Endothelial cell (in vitro differentiated cells): Measurements from ENCODE around the gene TCTN2. TPM values are rescaled to one million over a fixed set of nuclear protein-coding genes. Genes with fewer than 3 reads are reported as not detected.

ENCODE experiments used
- DNase-seq: peaks from one replicate; pipeline ENCODE4 v3.0.0; 2021; ENCODE audit warnings: low spot score
- H3K27ac Mint-ChIP-seq: one replicate; pipeline ENCODE4 v1.8.0; 2021; ENCODE audit warnings: mixed read lengths, inconsistent platforms; ENCODE audit not compliant: unreplicated experiment
- H3K27me3 Mint-ChIP-seq: one replicate; pipeline ENCODE4 v1.8.0; 2021; ENCODE audit warnings: mild to moderate bottlenecking, moderate library complexity, mixed read lengths, inconsistent platforms; ENCODE audit not compliant: unreplicated experiment
- H3K36me3 Mint-ChIP-seq: one replicate; pipeline ENCODE4 v1.8.0; 2021; ENCODE audit warnings: mild to moderate bottlenecking, low read depth, mixed read lengths, inconsistent platforms; ENCODE audit not compliant: unreplicated experiment
- H3K4me1 Mint-ChIP-seq: one replicate; pipeline ENCODE4 v1.8.0; 2021; ENCODE audit warnings: mild to moderate bottlenecking, mixed read lengths, inconsistent platforms; ENCODE audit not compliant: unreplicated experiment
- H3K4me3 Mint-ChIP-seq: one replicate; pipeline ENCODE4 v1.8.0; 2021; ENCODE audit warnings: mild to moderate bottlenecking, mixed read lengths, inconsistent platforms; ENCODE audit not compliant: unreplicated experiment
- H3K9me3 Mint-ChIP-seq: one replicate; pipeline ENCODE4 v1.8.0; 2021; ENCODE audit warnings: mixed read lengths, inconsistent platforms; ENCODE audit not compliant: unreplicated experiment
- CTCF ChIP-seq: fragments of 200-600 bp; sonication (generic); IDR thresholded peaks from one replicate; pipeline ENCODE4 v1.5.0; 2021; ENCODE audit warnings: antibody characterized with exemption; ENCODE audit not compliant: unreplicated experiment
- total RNA-seq: library from RNA; stranded (reverse); fragmentation: NEBNext Ultra II Directional; extraction: Animal tissue kit (Norgen Biotek cat#: 25700); gene quantifications from one replicate; pipeline ENCODE4 v1.2.1, GENCODE V29; 2021; ENCODE audit not compliant: unreplicated experiment

Gene TCTN2
- total RNA-seq, 1 donor from 2014 or later = 11.3 TPM

DNA sequence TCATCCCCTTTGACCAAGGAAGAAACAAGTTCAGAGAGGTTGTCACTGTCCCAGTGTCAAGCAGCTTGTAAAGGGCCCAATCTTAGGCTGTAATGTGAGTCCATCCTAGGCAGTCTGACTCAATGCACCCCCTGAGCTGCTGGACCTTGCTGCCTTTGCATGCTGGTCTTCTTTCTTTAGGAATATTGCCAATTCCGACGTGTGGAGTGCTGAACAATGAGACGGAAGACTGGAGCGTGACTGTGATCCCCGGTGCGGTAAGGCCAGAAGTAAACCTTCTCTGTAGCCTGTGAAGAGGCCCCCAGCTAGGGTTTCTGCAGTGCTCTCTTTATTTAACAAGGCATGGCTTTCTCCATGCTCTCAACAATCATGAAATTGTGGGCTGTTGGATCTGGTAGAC, 963 bp downstream of the TCTN2 start:
- no peak for TF ChIP-seq CTCF
- peak overlapping the region; percentile 92 for H3K4me3 Mint-ChIP-seq
- H3K9me3 Mint-ChIP-seq = no peaks in the 10 kb centered on the region
- no peak for DNase-seq
- no peaks in the 10 kb centered on the region for H3K27me3 Mint-ChIP-seq
- H3K27ac Mint-ChIP-seq = no peak overlapping the region
- peaks cover 7% of the 10 kb centered on the region for H3K36me3 Mint-ChIP-seq
- peaks cover 3% of the 10 kb centered on the region for H3K4me1 Mint-ChIP-seq

- Mint-ChIP-seq H3K4me1 (peaks cover 3% of the 10 kb centered on the region), H3K9me3 (no peaks in the 10 kb centered on the region), H3K4me3 (no peak overlapping the region), H3K36me3 (peaks cover 10% of the 10 kb centered on the region), H3K27me3 (peaks cover 2% of the 10 kb centered on the region), H3K27ac (no peak overlapping the region)
- no peak for TF ChIP-seq CTCF
- no peak for DNase-seq
Measured at GRCh38 chr12:123675436-123675835, 4.5 kb downstream of the TCTN2 start.

DNA sequence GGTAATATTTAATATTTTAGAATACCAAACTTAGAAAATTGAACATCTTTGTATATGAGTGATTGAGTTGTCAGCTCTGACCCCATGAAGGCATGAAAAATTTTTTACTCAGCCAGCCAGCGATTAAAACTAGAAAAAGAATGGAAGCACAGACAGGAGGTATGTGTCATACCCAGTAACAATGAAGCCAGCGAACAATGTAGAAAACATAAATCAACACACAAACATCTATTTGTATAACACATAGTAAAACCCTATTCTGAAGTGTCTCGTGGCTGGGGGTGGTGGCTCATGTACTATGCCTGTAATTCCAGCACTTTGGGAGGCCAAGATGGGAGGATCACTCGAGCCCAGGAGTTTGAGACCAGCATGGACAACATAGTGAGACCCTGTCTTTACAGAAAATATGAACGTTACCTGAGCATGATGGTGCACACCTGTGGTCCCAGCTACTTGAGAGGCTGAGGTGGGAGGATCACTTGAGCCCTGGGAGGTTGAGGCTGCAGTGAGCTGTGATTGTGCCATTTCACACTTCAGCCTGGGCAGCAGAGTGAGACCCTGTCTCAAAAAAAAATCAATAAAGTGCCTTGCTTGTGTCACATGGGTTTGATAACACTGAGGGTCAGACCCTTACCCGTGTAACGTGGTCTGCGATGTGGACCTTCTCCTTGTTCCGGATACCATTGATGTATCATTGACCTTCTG, 5.9 kb downstream of the TCTN2 start:
- no peak overlapping the region for H3K4me3 Mint-ChIP-seq
- H3K27ac Mint-ChIP-seq = no peak overlapping the region
- H3K4me1 Mint-ChIP-seq = peaks cover 1% of the 10 kb centered on the region
- H3K27me3 Mint-ChIP-seq = peaks cover 2% of the 10 kb centered on the region
- peaks cover 14% of the 10 kb centered on the region for H3K36me3 Mint-ChIP-seq
- no peak for TF ChIP-seq CTCF
- DNase-seq = no peak
- no peaks in the 10 kb centered on the region for H3K9me3 Mint-ChIP-seq

- Mint-ChIP-seq H3K9me3 (no peaks in the 10 kb centered on the region), H3K27ac (no peak overlapping the region), H3K4me3 (no peak overlapping the region), H3K36me3 (peaks cover 14% of the 10 kb centered on the region), H3K4me1 (no peaks in the 10 kb centered on the region), H3K27me3 (peaks cover 2% of the 10 kb centered on the region)
- no peak for DNase-seq
- no peak for TF ChIP-seq CTCF
Measured at GRCh38 chr12:123678981-123679380, 8.1 kb downstream of the TCTN2 start.

DNA sequence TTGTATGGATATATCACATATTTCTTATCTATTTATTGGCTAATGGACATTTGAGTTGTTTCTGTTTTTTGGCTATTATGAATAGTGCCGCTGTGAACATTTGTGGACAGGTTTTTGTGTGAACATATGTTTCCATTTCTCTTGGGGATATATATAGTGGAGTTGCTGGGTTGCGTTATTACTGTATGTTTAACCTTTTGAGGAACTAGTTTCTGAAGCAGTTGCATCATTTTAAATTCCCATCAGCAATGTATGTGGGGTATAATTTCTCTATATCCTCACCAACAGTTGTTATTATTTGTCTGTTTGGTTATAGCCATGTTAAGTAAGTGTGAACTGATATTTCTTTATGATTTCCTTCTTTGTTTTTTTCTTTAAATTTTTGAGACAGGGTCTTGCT, 10.7 kb downstream of the TCTN2 start:
- H3K27ac Mint-ChIP-seq = no peak overlapping the region
- no peak for TF ChIP-seq CTCF
- H3K27me3 Mint-ChIP-seq = peaks cover 3% of the 10 kb centered on the region
- H3K36me3 Mint-ChIP-seq = peaks cover 8% of the 10 kb centered on the region
- no peak for DNase-seq
- H3K4me1 Mint-ChIP-seq = no peaks in the 10 kb centered on the region
- no peaks in the 10 kb centered on the region for H3K9me3 Mint-ChIP-seq
- no peak overlapping the region for H3K4me3 Mint-ChIP-seq
